Vagina (tissue), 2 donors: ENCODE measurements around the gene ARHGAP5.

Experiments
- POLR2A ChIP-seq, 2 donors: fragments of 450-650 bp; IDR thresholded peaks; one replicate each; pipeline ENCODE4 v1.6.1; 2017; ENCODE audit warnings: antibody characterized with exemption in 2 of 2, mild to moderate bottlenecking in 2 of 2, moderate library complexity in 2 of 2
- POLR2AphosphoS5 ChIP-seq, 2 donors: sonication (generic); formaldehyde crosslinking; IDR thresholded peaks; one replicate each; pipeline ENCODE4 v1.9.0; 2017; ENCODE audit warnings: antibody characterized with exemption in 2 of 2, mild to moderate bottlenecking in 2 of 2, low read depth in 1 of 2; ENCODE audit not compliant: insufficient read depth in 1 of 2
- TF ChIP-seq, protein P1 (sequence below), 3 experiments: fragments of 450-650 bp in 2 of 3; fragments of 200-600 bp in 1 of 3; sonication (generic) in 1 of 3; IDR thresholded peaks; one replicate each; pipeline ENCODE4 v1.5.1; 2017 to 2019; ENCODE audit warnings: antibody characterized with exemption in 3 of 3, mild to moderate bottlenecking in 2 of 3, moderate library complexity in 2 of 3

GRCh38 chr14:32055175-32055574 lies 21.9 kb upstream of the ARHGAP5 start:
- TF ChIP-seq, protein P1, sequence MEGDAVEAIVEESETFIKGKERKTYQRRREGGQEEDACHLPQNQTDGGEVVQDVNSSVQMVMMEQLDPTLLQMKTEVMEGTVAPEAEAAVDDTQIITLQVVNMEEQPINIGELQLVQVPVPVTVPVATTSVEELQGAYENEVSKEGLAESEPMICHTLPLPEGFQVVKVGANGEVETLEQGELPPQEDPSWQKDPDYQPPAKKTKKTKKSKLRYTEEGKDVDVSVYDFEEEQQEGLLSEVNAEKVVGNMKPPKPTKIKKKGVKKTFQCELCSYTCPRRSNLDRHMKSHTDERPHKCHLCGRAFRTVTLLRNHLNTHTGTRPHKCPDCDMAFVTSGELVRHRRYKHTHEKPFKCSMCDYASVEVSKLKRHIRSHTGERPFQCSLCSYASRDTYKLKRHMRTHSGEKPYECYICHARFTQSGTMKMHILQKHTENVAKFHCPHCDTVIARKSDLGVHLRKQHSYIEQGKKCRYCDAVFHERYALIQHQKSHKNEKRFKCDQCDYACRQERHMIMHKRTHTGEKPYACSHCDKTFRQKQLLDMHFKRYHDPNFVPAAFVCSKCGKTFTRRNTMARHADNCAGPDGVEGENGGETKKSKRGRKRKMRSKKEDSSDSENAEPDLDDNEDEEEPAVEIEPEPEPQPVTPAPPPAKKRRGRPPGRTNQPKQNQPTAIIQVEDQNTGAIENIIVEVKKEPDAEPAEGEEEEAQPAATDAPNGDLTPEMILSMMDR (IDR thresholded peaks at IDR 0.05), result no peak
- TF ChIP-seq POLR2A (IDR thresholded peaks at IDR 0.05) (no peak), POLR2AphosphoS5 (IDR thresholded peaks at IDR 0.05; ENCODE audit: insufficient read depth in 1 of 2, low read depth in 1 of 2) (no peak)
